OCI-LY7 (cell line): ENCODE results near the gene DHX15. TPM values are rescaled to one million over a fixed set of nuclear protein-coding genes. Genes with fewer than 3 reads are reported as not detected.

Source experiments
- BruUV-seq: library from RNA; stranded (reverse); fragments of 400-500 nt; replicated peaks from 2 replicates; lab custom pipeline; 2021; lab: Mats Ljungman, UMichigan
- CTCF ChIA-PET: fragments of 300-600 bp; sonication (Branson Sonifier 250); formaldehyde crosslinking; loops from one replicate; lab custom pipeline; 2022; ENCODE audit warnings: antibody characterized with exemption; ENCODE audit not compliant: unreplicated experiment; lab: Charles Lee
- POLR2A ChIA-PET: fragments of 300-600 bp; sonication (Branson Sonifier 250); formaldehyde crosslinking; loops from one replicate; lab custom pipeline; 2022; ENCODE audit warnings: antibody characterized with exemption; lab: Charles Lee
- DNase-seq: peaks from one replicate; pipeline ENCODE4 v3.0.0-alpha.2; 2015; ENCODE audit warnings: low spot score
- H2AFZ ChIP-seq: fragments of 200-600 bp; sonication (generic), shearing (Covaris generic); 2 replicates; pipeline ENCODE4 v1.6.1; 2014; ENCODE audit warnings: mild to moderate bottlenecking, antibody characterized with exemption, low read length, moderate library complexity
- H3K27ac ChIP-seq: fragments of 200-600 bp; sonication (generic); 2 replicates; pipeline ENCODE4 v1.5.1; 2014; ENCODE audit warnings: mixed run types, low read depth, mild to moderate bottlenecking, moderate library complexity, low read length, inconsistent platforms; ENCODE audit not compliant: poor library complexity, severe bottlenecking
- H3K36me3 ChIP-seq: fragments of 200-600 bp; sonication (generic); 2 replicates; pipeline ENCODE4 v1.6.1; 2014; ENCODE audit warnings: mild to moderate bottlenecking, antibody characterized with exemption, low read length, moderate library complexity, mixed read lengths; ENCODE audit not compliant: insufficient read depth
- H3K4me1 ChIP-seq: fragments of 200-600 bp; sonication (generic); 2 replicates; pipeline ENCODE4 v1.5.1; 2014; ENCODE audit warnings: mild to moderate bottlenecking, low read length; ENCODE audit not compliant: insufficient read depth, poor library complexity, severe bottlenecking
- H3K4me2 ChIP-seq: fragments of 200-600 bp; sonication (generic); 2 replicates; pipeline ENCODE4 v1.6.1; 2014; ENCODE audit warnings: mild to moderate bottlenecking, low read length
- H3K4me3 ChIP-seq: fragments of 200-600 bp; sonication (generic); 2 replicates; pipeline ENCODE4 v1.5.1; 2014; ENCODE audit warnings: mild to moderate bottlenecking, low read depth, low read length; ENCODE audit not compliant: poor library complexity, severe bottlenecking
- H3K79me2 ChIP-seq: fragments of 200-600 bp; sonication (generic); 2 replicates; pipeline ENCODE4 v1.6.1; 2016; ENCODE audit warnings: low read depth, mild to moderate bottlenecking, low read length, moderate library complexity, mixed read lengths; ENCODE audit not compliant: insufficient read depth
- H3K9me2 ChIP-seq: fragments of 200-600 bp; sonication (generic); 2 replicates; pipeline ENCODE4 v1.6.1; 2016; ENCODE audit warnings: mild to moderate bottlenecking, low read length, mixed read lengths; ENCODE audit not compliant: insufficient read depth
- H3K9me3 ChIP-seq: fragments of 200-600 bp; sonication (generic); 2 replicates; pipeline ENCODE4 v1.6.1; 2014; ENCODE audit warnings: mild to moderate bottlenecking, mixed run types, low read length, mixed read lengths
- H4K20me1 ChIP-seq: fragments of 200-600 bp; sonication (generic); 2 replicates; pipeline ENCODE4 v1.6.1; 2014; ENCODE audit warnings: mild to moderate bottlenecking, antibody characterized with exemption, low read length, moderate library complexity, mixed read lengths; ENCODE audit not compliant: insufficient read depth
- CTCF ChIP-seq: fragments of 200-600 bp; sonication (generic); conservative IDR thresholded peaks from 2 replicates; pipeline ENCODE4 v1.5.1; 2014; ENCODE audit warnings: mild to moderate bottlenecking, antibody characterized with exemption, low read length, moderate library complexity, mixed read lengths
- EZH2phosphoT487 ChIP-seq: fragments of 200-600 bp; sonication (generic); IDR thresholded peaks from 2 replicates; pipeline ENCODE4 v1.6.1; 2018; ENCODE audit warnings: low read depth, borderline replicate concordance, mild to moderate bottlenecking, mixed run types, antibody characterized with exemption, low read length, moderate library complexity, mixed read lengths
- intact Hi-C: fragments of 100-400 bp; cut with micrococcal nuclease; formaldehyde crosslinking; loops from one replicate; pipeline ENCODE4 v1.10.0; 2022; ENCODE audit not compliant: unreplicated experiment
- total RNA-seq, 2 experiments: library from RNA; depleted of rRNA in 1 of 2; stranded (reverse); fragments of >200 nt in 1 of 2; shearing (Covaris generic) in 1 of 2; gene quantifications; 2 replicates each; pipeline ENCODE4 v1.2.3, GENCODE V29; 2014 to 2022

The DHX15 gene
- total RNA-seq, 2 experiments from 2014 or later = 189 to 237 TPM

DNA sequence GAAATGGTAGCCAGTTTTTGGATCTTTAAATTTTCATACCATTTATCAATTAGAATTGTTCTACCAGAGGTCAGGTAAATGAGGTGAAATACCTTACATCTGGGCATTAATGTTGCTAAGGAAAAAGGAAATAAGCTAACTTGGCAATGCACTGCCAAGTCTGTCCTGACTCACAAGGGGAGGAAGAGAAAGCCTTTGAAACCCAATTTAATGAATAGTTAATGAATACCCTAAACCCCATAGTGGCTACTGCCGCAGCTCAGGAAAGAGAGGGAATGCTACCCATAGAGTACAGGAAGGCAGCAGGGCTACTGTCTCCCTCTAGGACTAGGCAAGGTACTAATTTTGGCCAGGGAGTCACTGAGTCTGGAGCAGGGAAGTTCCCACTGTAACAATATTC is 16.8 kb upstream of the DHX15 start:
- POLR2A ChIA-PET = interaction anchor here (0.6 kb wide), 1 partner anchor 1150 kb away, joined by 3 read pairs; no protein-coding TSS in a partner anchor

DNA sequence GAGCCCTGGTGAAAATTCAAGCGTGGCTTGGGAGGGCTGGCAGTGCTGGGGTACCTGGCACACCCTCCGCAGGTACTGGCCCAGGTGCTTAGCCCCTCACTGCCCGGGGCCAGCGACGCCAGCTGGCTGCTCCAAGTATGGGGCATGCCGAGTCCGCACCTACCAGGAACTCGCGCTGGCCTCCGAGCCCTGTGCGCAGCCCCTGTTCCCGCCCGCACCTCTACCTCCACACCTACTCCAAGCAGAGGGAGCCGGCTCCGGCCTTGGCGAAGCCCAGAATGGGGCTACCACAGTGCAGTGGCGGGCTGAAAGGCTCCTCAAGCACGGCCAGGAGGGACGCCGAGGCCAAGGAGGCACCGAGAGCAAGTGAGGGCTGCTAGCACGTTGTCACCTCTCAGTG is 14.9 kb upstream of the DHX15 start:
- POLR2A ChIA-PET = interaction anchor here (0.6 kb wide), 1 partner anchor 16 kb away, joined by 3 read pairs; no protein-coding TSS in a partner anchor
- Histone ChIP-seq H3K4me2 (no peak overlapping the region), H3K36me3 (no peaks in the 10 kb centered on the region), H3K9me3 (no peaks in the 10 kb centered on the region), H3K79me2 (no peaks in the 10 kb centered on the region), H2AFZ (no peak overlapping the region), H3K4me3 (no peak overlapping the region), H4K20me1 (no peaks in the 10 kb centered on the region), H3K27ac (no peak overlapping the region), H3K9me2 (no peaks in the 10 kb centered on the region), H3K4me1 (no peaks in the 10 kb centered on the region)
- intact Hi-C loops = no loop called here
- CTCF ChIA-PET = no interaction called here
- TF ChIP-seq EZH2phosphoT487 (no peak), CTCF (no peak)
- no peak for DNase-seq
- no TSS peak for BruUV-seq

More for the DNA sequence above, 16.8 kb upstream of the DHX15 start:
- no peak for DNase-seq
- H2AFZ ChIP-seq = no peak overlapping the region
- no TSS peak for BruUV-seq
- H3K4me2 ChIP-seq = no peak overlapping the region
- intact Hi-C loops = no loop called here
- H3K9me3 ChIP-seq = no peaks in the 10 kb centered on the region
- H3K4me3 ChIP-seq = no peak overlapping the region
- no peaks in the 10 kb centered on the region for H3K36me3 ChIP-seq
- no peaks in the 10 kb centered on the region for H3K79me2 ChIP-seq
- no peak overlapping the region for H3K27ac ChIP-seq
- CTCF ChIA-PET = no interaction called here
- no peaks in the 10 kb centered on the region for H3K9me2 ChIP-seq
- H3K4me1 ChIP-seq = no peaks in the 10 kb centered on the region
- no peak for TF ChIP-seq CTCF
- no peak for TF ChIP-seq EZH2phosphoT487
- H4K20me1 ChIP-seq = no peaks in the 10 kb centered on the region

- intact Hi-C loops = no loop called here
- Histone ChIP-seq H3K4me1 (no peaks in the 10 kb centered on the region), H3K79me2 (no peaks in the 10 kb centered on the region), H3K9me2 (no peaks in the 10 kb centered on the region), H3K4me2 (no peak overlapping the region), H2AFZ (no peak overlapping the region), H3K4me3 (no peak overlapping the region), H3K9me3 (no peaks in the 10 kb centered on the region; the same call in 1 of the 2 replicates), H3K36me3 (no peaks in the 10 kb centered on the region), H4K20me1 (no peaks in the 10 kb centered on the region), H3K27ac (no peak overlapping the region)
- DNase-seq = no peak
- CTCF ChIA-PET = no interaction called here
- TF ChIP-seq CTCF = no peak
- TF ChIP-seq EZH2phosphoT487 = no peak
- BruUV-seq = no TSS peak
- POLR2A ChIA-PET = no interaction called here
Observed at GRCh38 chr4:24598025-24598424, 13.7 kb upstream of the DHX15 start.
